Smooth muscle cell (in vitro differentiated cells): ENCODE data around the gene ACSL5. TPM values are rescaled to one million over a fixed set of nuclear protein-coding genes. Genes with fewer than 3 reads are reported as not detected.

Experiments used
- DNase-seq: peaks from one replicate; lab custom pipeline; 2025; ENCODE audit not compliant: unreplicated experiment; lab: John Stamatoyannopoulos, UW
- H2AFZ ChIP-seq: fragments of 200-600 bp; sonication (generic); 2 replicates; pipeline ENCODE4 v1.6.0; 2016; ENCODE audit warnings: antibody characterized with exemption, low read depth, mild to moderate bottlenecking
- H3F3A ChIP-seq: fragments of 200-600 bp; sonication (generic); 2 replicates; pipeline ENCODE4 v1.6.0; 2017; ENCODE audit warnings: antibody characterized with exemption, low read depth
- H3K27ac ChIP-seq: fragments of 200-600 bp; sonication (generic); 2 replicates; pipeline ENCODE4 v1.5.1; 2016; ENCODE audit warnings: low read depth, mild to moderate bottlenecking
- H3K27me3 ChIP-seq: fragments of 200-600 bp; sonication (generic); 2 replicates; pipeline ENCODE4 v1.6.1; 2016; ENCODE audit warnings: low read depth, mild to moderate bottlenecking
- H3K36me3 ChIP-seq: fragments of 200-600 bp; sonication (generic); 2 replicates; pipeline ENCODE4 v1.5.1; 2016; ENCODE audit warnings: low read depth
- H3K4me1 ChIP-seq: fragments of 200-600 bp; sonication (generic); 2 replicates; pipeline ENCODE4 v1.5.1; 2016; ENCODE audit warnings: low read depth
- H3K4me2 ChIP-seq: fragments of 200-600 bp; sonication (generic); 2 replicates; pipeline ENCODE4 v1.6.0; 2016; ENCODE audit warnings: mild to moderate bottlenecking
- H3K4me3 ChIP-seq: fragments of 200-600 bp; sonication (generic); 2 replicates; pipeline ENCODE4 v1.5.1; 2016; ENCODE audit warnings: mild to moderate bottlenecking
- H3K79me2 ChIP-seq: fragments of 200-600 bp; sonication (generic); 2 replicates; pipeline ENCODE4 v1.6.0; 2016; ENCODE audit warnings: low read depth, mild to moderate bottlenecking
- H3K9ac ChIP-seq: fragments of 200-600 bp; sonication (generic); 2 replicates; pipeline ENCODE4 v1.6.0; 2016; ENCODE audit warnings: low read depth
- H3K9me3 ChIP-seq: fragments of 200-600 bp; sonication (generic); replicated peaks from 2 replicates; pipeline ENCODE4 v1.5.1; 2016; ENCODE audit warnings: low read depth
- H4K20me1 ChIP-seq: fragments of 200-600 bp; sonication (generic); 2 replicates; pipeline ENCODE4 v1.6.0; 2016; ENCODE audit warnings: low read depth
- CTCF ChIP-seq: fragments of 200-600 bp; sonication (generic); IDR thresholded peaks from 2 replicates; pipeline ENCODE4 v1.5.1; 2017; ENCODE audit warnings: borderline replicate concordance, mild to moderate bottlenecking, antibody characterized with exemption; ENCODE audit not compliant: insufficient read depth, poor library complexity, severe bottlenecking
- WGBS: methylation state at CpG from one replicate; pipeline ENCODE4 v1.1.7; 2016; ENCODE audit warnings: low lambda C conversion rate; 5-methylcytosine and 5-hydroxymethylcytosine counted together
- polyA plus RNA-seq: library from polyadenylated mRNA; unstranded; fragments of >200 nt; fragmentation: Nextera tagmentation; extraction: Ambion mirVana; gene quantifications from 2 replicates; pipeline ENCODE4 v1.2.1, GENCODE V29; 2016
- total RNA-seq: library from RNA; depleted of rRNA; stranded (reverse); fragments of >200 nt; gene quantifications from 2 replicates; pipeline ENCODE4 v1.2.3, GENCODE V29; 2014

ACSL5 gene
- total and polyA plus RNA-seq, 2 experiments from 2014 or later = 0.61 TPM; not detected in 1

- no peak overlapping the region for H3K27ac ChIP-seq
- H4K20me1 ChIP-seq = no peaks in the 10 kb centered on the region
- TF ChIP-seq CTCF = no peak
- H3K9ac ChIP-seq = no peak overlapping the region
- H3K4me2 ChIP-seq = no peak overlapping the region
- H3K79me2 ChIP-seq = no peaks in the 10 kb centered on the region
- 85% methylated on average over 5 of the region's 5 CpGs for WGBS
- no peaks in the 10 kb centered on the region for H3K27me3 ChIP-seq
- DNase-seq = no peak
- H2AFZ ChIP-seq = no peak overlapping the region
- no peaks in the 10 kb centered on the region for H3K4me1 ChIP-seq
- no peaks in the 10 kb centered on the region for H3K9me3 ChIP-seq
- no peaks in the 10 kb centered on the region for H3K36me3 ChIP-seq
- H3K4me3 ChIP-seq = no peak overlapping the region
- no peaks in the 10 kb centered on the region for H3F3A ChIP-seq
Measured at GRCh38 chr10:112336556-112337201, 37.2 kb upstream of the ACSL5 start.

GRCh38 chr10:112338957-112339356 is 35.0 kb upstream of the ACSL5 start:
- H3K79me2 ChIP-seq = no peaks in the 10 kb centered on the region
- H3K4me3 ChIP-seq = no peak overlapping the region
- H3K27me3 ChIP-seq = no peaks in the 10 kb centered on the region
- H3K9me3 ChIP-seq = no peaks in the 10 kb centered on the region
- no peaks in the 10 kb centered on the region for H3K36me3 ChIP-seq
- no peak overlapping the region for H2AFZ ChIP-seq
- 84% methylated on average over 3 of the region's 3 CpGs for WGBS
- H4K20me1 ChIP-seq = no peaks in the 10 kb centered on the region
- H3K9ac ChIP-seq = no peak overlapping the region
- no peak overlapping the region for H3K27ac ChIP-seq
- H3K4me1 ChIP-seq = no peaks in the 10 kb centered on the region
- no peak for TF ChIP-seq CTCF
- no peak for DNase-seq
- H3K4me2 ChIP-seq = no peak overlapping the region
- H3F3A ChIP-seq = no peaks in the 10 kb centered on the region

GRCh38 chr10:112340601-112341000 is 33.3 kb upstream of the ACSL5 start:
- no peak for DNase-seq
- 79% methylated on average over 2 of the region's 2 CpGs for WGBS
- H4K20me1 ChIP-seq = no peaks in the 10 kb centered on the region
- H3K9me3 ChIP-seq = no peaks in the 10 kb centered on the region
- no peaks in the 10 kb centered on the region for H3K27me3 ChIP-seq
- no peak overlapping the region for H2AFZ ChIP-seq
- no peaks in the 10 kb centered on the region for H3K79me2 ChIP-seq
- no peak overlapping the region for H3K4me2 ChIP-seq
- H3K9ac ChIP-seq = no peak overlapping the region
- H3K4me3 ChIP-seq = no peak overlapping the region
- H3K4me1 ChIP-seq = no peaks in the 10 kb centered on the region
- H3K36me3 ChIP-seq = no peaks in the 10 kb centered on the region
- no peaks in the 10 kb centered on the region for H3F3A ChIP-seq
- H3K27ac ChIP-seq = no peak overlapping the region
- TF ChIP-seq CTCF = no peak

GRCh38 chr10:112343056-112343806 is 30.7 kb upstream of the ACSL5 start:
- H3F3A ChIP-seq = no peaks in the 10 kb centered on the region

More at GRCh38 chr10:112343056-112343806, 30.7 kb upstream of the ACSL5 start:
- H3K9ac ChIP-seq = no peak overlapping the region
- H4K20me1 ChIP-seq = no peaks in the 10 kb centered on the region
- no peaks in the 10 kb centered on the region for H3K79me2 ChIP-seq
- no peak overlapping the region for H2AFZ ChIP-seq
- no peaks in the 10 kb centered on the region for H3K27me3 ChIP-seq
- no peak for DNase-seq
- no peaks in the 10 kb centered on the region for H3K9me3 ChIP-seq
- WGBS = 72% methylated on average over 5 of the region's 5 CpGs
- no peaks in the 10 kb centered on the region for H3K36me3 ChIP-seq
- no peak overlapping the region for H3K27ac ChIP-seq
- TF ChIP-seq CTCF = no peak
- no peak overlapping the region for H3K4me3 ChIP-seq
- no peaks in the 10 kb centered on the region for H3K4me1 ChIP-seq
- no peak overlapping the region for H3K4me2 ChIP-seq
